ENCODE data around the gene MRPL28.
"Not testable (repeated sequence)": the region's sequence is repeated elsewhere in the genome, so short reads cannot be mapped to it uniquely, and the experiment has no call there.

The MRPL28 gene

GRCh38 chr16:353404-354290 lies 16.7 kb downstream of the MRPL28 start:
- Histone ChIP-seq H3K27me3 (ENCODE audit: insufficient read depth, insufficient read length) (peaks cover 7% of the 10 kb centered on the region), H3K9ac (ENCODE audit: insufficient read length, low read depth) (peak overlapping the region; percentile 83), H3K9me3 (ENCODE audit: insufficient read depth, low read length) (no peaks in the 10 kb centered on the region), H3K4me1 (ENCODE audit: insufficient read depth, insufficient read length) (peaks cover 11% of the 10 kb centered on the region), H3K4me3 (ENCODE audit: insufficient read length, low read depth) (peak overlapping the region; percentile 38), H3K36me3 (ENCODE audit: insufficient read depth, insufficient read length, low read length) (peaks cover 18% of the 10 kb centered on the region)
- no peak for TF ChIP-seq ZNF274 (IDR thresholded peaks at IDR 0.05; ENCODE audit: low read depth, low read length)
- TF ChIP-seq SUZ12 (IDR thresholded peaks at IDR 0.05; ENCODE audit: extremely low read depth, insufficient read depth, insufficient read length): no peak
- no peak for TF ChIP-seq YY1 (IDR thresholded peaks at IDR 0.05; ENCODE audit: insufficient read depth, insufficient read length)
- DNase-seq (ENCODE audit: low read depth, low spot score): no peak

DNA sequence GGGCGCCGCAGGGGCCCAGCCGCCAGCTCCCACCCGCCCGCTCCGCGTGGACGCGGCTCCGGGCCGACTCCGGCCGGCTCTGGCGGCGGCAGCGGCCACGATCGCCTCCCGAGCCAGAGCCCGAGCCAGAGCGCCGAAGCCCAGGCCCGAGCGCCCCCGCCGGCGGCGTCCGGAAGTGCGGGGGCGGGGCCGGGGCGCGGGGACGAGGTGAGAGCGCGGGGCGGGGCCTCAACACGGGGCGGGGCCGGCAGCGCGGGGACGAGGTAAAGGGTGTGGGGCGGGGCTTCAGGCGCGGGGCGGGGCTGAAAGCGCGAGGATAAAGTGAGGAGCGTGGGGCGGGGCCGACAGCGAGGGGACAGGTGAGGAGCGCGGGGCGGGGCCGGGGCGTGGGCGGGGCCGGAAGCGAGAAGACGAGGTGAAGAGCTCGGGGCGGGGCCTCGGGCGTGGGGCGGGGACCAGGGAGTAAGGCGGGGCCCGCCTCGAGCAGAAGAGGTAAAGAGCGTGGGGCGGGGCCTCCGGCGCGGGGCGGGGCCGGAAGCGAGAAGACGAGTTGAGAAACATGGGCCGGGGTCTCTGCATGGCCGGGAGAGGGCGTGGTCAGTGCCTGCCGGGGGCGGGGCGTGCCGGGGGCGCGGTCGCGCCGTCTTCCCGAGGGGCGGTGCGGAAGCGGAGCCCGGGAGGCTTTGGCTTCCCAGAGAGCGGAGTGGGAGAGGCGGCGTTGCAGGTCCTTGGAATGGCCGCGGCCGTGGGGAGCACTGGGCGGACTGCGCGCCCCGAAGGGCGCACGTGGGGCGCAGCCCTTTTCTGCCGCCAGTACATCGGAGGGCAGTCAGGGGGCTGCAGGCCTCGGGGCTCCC lies 17.6 kb downstream of the MRPL28 start, which contains the start of gene AXIN1:
Gene AXIN1, minus strand, starts transcription at position 177 of the 857 bp plus-strand sequence. CDS start 5,698 bp downstream, outside the sequence.
- H3K4me1 ChIP-seq (ENCODE audit: insufficient read depth, insufficient read length): peaks cover 11% of the 10 kb centered on the region

DNA sequence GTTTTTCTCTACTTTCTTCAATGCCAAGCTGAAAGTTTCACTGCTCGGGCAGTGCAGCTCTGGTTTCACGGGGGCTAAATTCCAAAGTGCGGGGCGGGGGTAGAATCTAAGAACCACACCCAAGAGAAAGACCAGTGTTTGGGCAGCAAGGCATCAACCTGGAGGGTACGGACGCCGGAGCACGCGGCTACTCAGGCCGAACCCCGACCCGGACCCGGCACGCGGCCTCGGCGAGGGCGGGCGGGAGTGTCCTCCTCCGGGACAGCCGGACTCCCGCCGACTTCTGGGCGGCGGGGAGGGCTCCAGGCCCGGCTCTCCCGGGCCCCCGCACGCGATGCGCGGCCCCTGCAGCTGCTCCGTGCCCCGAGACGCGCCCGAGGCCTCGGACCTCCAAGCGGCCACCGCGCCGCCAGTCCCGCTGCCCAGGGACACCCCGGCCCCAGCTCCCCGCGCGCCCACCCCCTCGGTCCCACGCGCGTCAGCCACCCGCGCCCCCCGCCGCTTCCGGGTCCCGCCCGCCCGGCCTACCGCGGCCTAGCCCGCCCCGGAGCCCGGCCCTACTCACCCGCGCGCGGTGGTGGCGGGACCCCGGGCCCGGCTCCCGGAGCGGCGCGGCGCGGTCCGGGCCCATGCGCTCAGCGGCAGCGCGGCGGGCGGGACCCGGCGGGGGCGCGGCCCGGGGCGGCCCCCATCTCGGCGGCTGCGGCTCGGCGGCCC lies 18.4 kb downstream of the MRPL28 start:
- peaks cover 32% of the 10 kb centered on the region for H3K36me3 ChIP-seq (ENCODE audit: insufficient read depth, insufficient read length, low read length)
- no peak for TF ChIP-seq YY1 (IDR thresholded peaks at IDR 0.05; ENCODE audit: insufficient read depth, insufficient read length)
- no peak for TF ChIP-seq SUZ12 (IDR thresholded peaks at IDR 0.05; ENCODE audit: extremely low read depth, insufficient read depth, insufficient read length)
- TF ChIP-seq ZNF274 (IDR thresholded peaks at IDR 0.05; ENCODE audit: low read depth, low read length): no peak
- H3K9ac ChIP-seq (ENCODE audit: insufficient read length, low read depth): peak overlapping the region; percentile 86
- H3K4me3 ChIP-seq (ENCODE audit: insufficient read length, low read depth): peak overlapping the region; percentile 74
- DNase-seq (ENCODE audit: low read depth, low spot score): no peak
- H3K27me3 ChIP-seq (ENCODE audit: insufficient read depth, insufficient read length): peaks cover 7% of the 10 kb centered on the region
- H3K9me3 ChIP-seq (ENCODE audit: insufficient read depth, low read length): no peaks in the 10 kb centered on the region
- H3K4me1 ChIP-seq (ENCODE audit: insufficient read depth, insufficient read length): peaks cover 16% of the 10 kb centered on the region

More for the DNA sequence above, 17.6 kb downstream of the MRPL28 start, which contains the start of gene AXIN1:
- peak within 1 kb of the TSS; percentile 74 for H3K4me3 ChIP-seq (ENCODE audit: insufficient read length, low read depth)
- H3K36me3 ChIP-seq (ENCODE audit: insufficient read depth, insufficient read length, low read length): peaks cover 25% of the 10 kb centered on the region
- no peak for TF ChIP-seq YY1 (IDR thresholded peaks at IDR 0.05; ENCODE audit: insufficient read depth, insufficient read length)
- TF ChIP-seq ZNF274 (IDR thresholded peaks at IDR 0.05; ENCODE audit: low read depth, low read length): no peak
- no peak for TF ChIP-seq SUZ12 (IDR thresholded peaks at IDR 0.05; ENCODE audit: extremely low read depth, insufficient read depth, insufficient read length)
- no peaks in the 10 kb centered on the region for H3K9me3 ChIP-seq (ENCODE audit: insufficient read depth, low read length)
- peak; percentile 97 for DNase-seq (ENCODE audit: low read depth, low spot score)
- peak within 1 kb of the TSS; percentile 86 for H3K9ac ChIP-seq (ENCODE audit: insufficient read length, low read depth)
- peaks cover 7% of the 10 kb centered on the region for H3K27me3 ChIP-seq (ENCODE audit: insufficient read depth, insufficient read length)

DNA sequence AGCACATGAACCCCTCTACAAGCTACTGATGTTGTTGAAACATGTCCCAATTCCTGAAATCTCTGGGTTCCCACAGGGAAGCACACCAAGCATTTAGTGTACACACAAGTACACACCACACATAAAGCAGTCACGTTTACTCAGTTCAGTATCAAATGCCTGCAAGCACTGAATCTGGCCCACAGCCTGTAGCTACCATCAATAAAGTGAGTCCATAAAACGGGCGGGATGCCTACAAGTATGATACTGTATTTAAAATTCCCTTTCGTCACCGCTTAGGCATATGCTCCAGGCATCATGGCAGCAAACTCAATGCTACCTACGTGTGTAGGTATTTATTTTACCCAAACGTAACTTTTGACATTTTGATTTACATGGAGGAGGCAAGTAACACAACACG lies 20.1 kb downstream of the MRPL28 start:
- no peak for DNase-seq (ENCODE audit: low read depth, low spot score)
- Histone ChIP-seq H3K9ac (ENCODE audit: insufficient read length, low read depth) (no peak overlapping the region), H3K27me3 (ENCODE audit: insufficient read depth, insufficient read length) (peaks cover 7% of the 10 kb centered on the region), H3K4me1 (ENCODE audit: insufficient read depth, insufficient read length) (peaks cover 27% of the 10 kb centered on the region), H3K4me3 (ENCODE audit: insufficient read length, low read depth) (no peak overlapping the region), H3K36me3 (ENCODE audit: insufficient read depth, insufficient read length, low read length) (peaks cover 47% of the 10 kb centered on the region), H3K9me3 (ENCODE audit: insufficient read depth, low read length) (no peaks in the 10 kb centered on the region)
- TF ChIP-seq YY1 (IDR thresholded peaks at IDR 0.05; ENCODE audit: insufficient read depth, insufficient read length): no peak
- no peak for TF ChIP-seq SUZ12 (IDR thresholded peaks at IDR 0.05; ENCODE audit: extremely low read depth, insufficient read depth, insufficient read length)
- no peak for TF ChIP-seq ZNF274 (IDR thresholded peaks at IDR 0.05; ENCODE audit: low read depth, low read length)

DNA sequence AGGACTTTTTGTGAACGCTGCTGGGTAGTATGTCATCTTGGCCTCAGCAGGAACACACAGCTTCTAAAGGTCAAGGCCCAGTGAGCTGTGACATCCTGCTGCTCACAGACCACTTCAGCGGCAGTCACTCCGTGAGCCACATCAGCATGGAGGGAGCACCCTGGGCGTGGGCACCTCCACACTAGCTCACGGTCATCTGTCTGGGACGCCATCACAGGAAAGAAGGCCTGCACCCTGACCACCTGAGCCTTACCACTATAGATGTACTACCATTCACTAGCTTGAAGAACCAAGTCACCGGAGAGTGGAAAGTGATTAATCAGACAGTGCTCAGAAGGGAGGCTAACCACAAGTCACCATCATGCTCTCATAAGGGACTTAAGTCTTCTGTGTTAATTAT lies 21.1 kb downstream of the MRPL28 start:
- Histone ChIP-seq H3K9me3 (ENCODE audit: insufficient read depth, low read length) (no peaks in the 10 kb centered on the region), H3K9ac (ENCODE audit: insufficient read length, low read depth) (no peak overlapping the region)

GRCh38 chr16:348495-348894 lies 21.8 kb downstream of the MRPL28 start:
- DNase-seq (ENCODE audit: low read depth, low spot score); H3K9me3 ChIP-seq (ENCODE audit: insufficient read depth, low read length); H3K9ac ChIP-seq (ENCODE audit: insufficient read length, low read depth); H3K27me3 ChIP-seq (ENCODE audit: insufficient read depth, insufficient read length); H3K4me3 ChIP-seq (ENCODE audit: insufficient read length, low read depth): not testable (repeated sequence)
- H3K4me1 ChIP-seq (ENCODE audit: insufficient read depth, insufficient read length): peaks cover 26% of the 10 kb centered on the region
- peaks cover 62% of the 10 kb centered on the region for H3K36me3 ChIP-seq (ENCODE audit: insufficient read depth, insufficient read length, low read length)

More for the DNA sequence above, 21.1 kb downstream of the MRPL28 start:
- DNase-seq (ENCODE audit: low read depth, low spot score): no peak
- Histone ChIP-seq H3K36me3 (ENCODE audit: insufficient read depth, insufficient read length, low read length) (peaks cover 56% of the 10 kb centered on the region), H3K4me1 (ENCODE audit: insufficient read depth, insufficient read length) (peaks cover 30% of the 10 kb centered on the region), H3K4me3 (ENCODE audit: insufficient read length, low read depth) (no peak overlapping the region), H3K27me3 (ENCODE audit: insufficient read depth, insufficient read length) (peaks cover 4% of the 10 kb centered on the region)
- TF ChIP-seq SUZ12 (IDR thresholded peaks at IDR 0.05; ENCODE audit: extremely low read depth, insufficient read depth, insufficient read length) (no peak), YY1 (IDR thresholded peaks at IDR 0.05; ENCODE audit: insufficient read depth, insufficient read length) (no peak), ZNF274 (IDR thresholded peaks at IDR 0.05; ENCODE audit: low read depth, low read length) (no peak)
